SK-N-SH treated with all-trans-retinoic acid at 6 μM for 48 hours (cell line): ENCODE results near the gene ALPL.
A peak's percentile ranks its signal among the peaks of the same experiment; 100 is the strongest.

ENCODE experiments used
- ATAC-seq: fragments of 200-7000 bp; cut with Tn5 transposase; 3 replicates; pipeline ENCODE4 v1.9.1; 2020; ENCODE audit warnings: mild to moderate bottlenecking, moderate library complexity
- ARNTL ChIP-seq: fragments of 450-650 bp; formaldehyde crosslinking; IDR thresholded peaks from 2 replicates; pipeline ENCODE4 v1.5.0; 2020; ENCODE audit warnings: low read depth, mild to moderate bottlenecking, moderate library complexity, borderline replicate concordance
- BACH2 ChIP-seq: fragments of 250-450 bp; sonication (Bioruptor Pico); IDR thresholded peaks from 2 replicates; pipeline ENCODE4 v1.9.0; 2021; ENCODE audit warnings: mild to moderate bottlenecking, borderline replicate concordance
- CSDC2 ChIP-seq: fragments of 250-450 bp; sonication (Bioruptor Pico); IDR thresholded peaks from 2 replicates; pipeline ENCODE4 v1.5.0; 2020; ENCODE audit warnings: mild to moderate bottlenecking, moderate library complexity
- CSRNP3 ChIP-seq: fragments of 250-450 bp; sonication (Bioruptor Pico); IDR thresholded peaks from 2 replicates; pipeline ENCODE4 v1.5.1; 2021; ENCODE audit warnings: mild to moderate bottlenecking, moderate library complexity
- ESRRG ChIP-seq: fragments of 250-450 bp; sonication (Bioruptor Pico); IDR thresholded peaks from 2 replicates; pipeline ENCODE4 v1.6.1; 2021; ENCODE audit warnings: mild to moderate bottlenecking
- GLIS3 ChIP-seq: fragments of 250-450 bp; sonication (Bioruptor Pico); IDR thresholded peaks from 2 replicates; pipeline ENCODE4 v1.5.0; 2020; ENCODE audit warnings: mild to moderate bottlenecking, moderate library complexity
- ISL1 ChIP-seq: fragments of 250-450 bp; sonication (Bioruptor Pico); IDR thresholded peaks from 2 replicates; pipeline ENCODE4 v2.1.2; 2022; ENCODE audit warnings: mild to moderate bottlenecking, moderate library complexity
- OSR1 ChIP-seq: fragments of 250-450 bp; sonication (Bioruptor Pico); IDR thresholded peaks from 2 replicates; pipeline ENCODE4 v1.8.0; 2022; ENCODE audit warnings: moderate library complexity, mild to moderate bottlenecking, inconsistent platforms
- PATZ1 ChIP-seq: fragments of 250-450 bp; sonication (Bioruptor Pico); IDR thresholded peaks from 2 replicates; pipeline ENCODE4 v1.8.0; 2020; ENCODE audit warnings: mild to moderate bottlenecking, moderate library complexity, borderline replicate concordance
- PPARA ChIP-seq: fragments of 250-450 bp; sonication (Bioruptor Pico); IDR thresholded peaks from 2 replicates; pipeline ENCODE4 v1.5.0; 2020; ENCODE audit warnings: mild to moderate bottlenecking, borderline replicate concordance
- RARB ChIP-seq: fragments of 250-450 bp; sonication (Bioruptor Pico); IDR thresholded peaks from 2 replicates; pipeline ENCODE4 v1.8.0; 2021; ENCODE audit warnings: mild to moderate bottlenecking, moderate library complexity
- SNAI2 ChIP-seq: fragments of 250-450 bp; sonication (Bioruptor Pico); IDR thresholded peaks from 2 replicates; pipeline ENCODE4 v1.5.0; 2020; ENCODE audit warnings: mild to moderate bottlenecking, moderate library complexity
- TCF4 ChIP-seq: fragments of 250-450 bp; sonication (Bioruptor Pico); IDR thresholded peaks from 2 replicates; pipeline ENCODE4 v1.8.0; 2021; ENCODE audit warnings: mild to moderate bottlenecking, moderate library complexity, borderline replicate concordance
- TOX ChIP-seq: fragments of 250-450 bp; sonication (Bioruptor Pico); IDR thresholded peaks from 2 replicates; pipeline ENCODE4 v1.8.0; 2021; ENCODE audit warnings: mild to moderate bottlenecking, moderate library complexity, borderline replicate concordance
- ZC3H10 ChIP-seq: fragments of 250-450 bp; sonication (Bioruptor Pico); IDR thresholded peaks from 2 replicates; pipeline ENCODE4 v1.5.1; 2021; ENCODE audit warnings: mild to moderate bottlenecking, moderate library complexity
- ZFP3 ChIP-seq: fragments of 250-450 bp; sonication (Bioruptor Pico); IDR thresholded peaks from 2 replicates; pipeline ENCODE4 v1.5.0; 2020; ENCODE audit warnings: mild to moderate bottlenecking, moderate library complexity
- ZFP30 ChIP-seq: fragments of 450-650 bp; formaldehyde crosslinking; IDR thresholded peaks from 2 replicates; pipeline ENCODE4 v1.5.0; 2022; ENCODE audit warnings: mild to moderate bottlenecking, moderate library complexity
- ZNF565 ChIP-seq: fragments of 450-650 bp; formaldehyde crosslinking; conservative IDR thresholded peaks from 2 replicates; pipeline ENCODE4 v1.5.0; 2020; ENCODE audit warnings: low read depth, mild to moderate bottlenecking, moderate library complexity
- ZNF70 ChIP-seq: fragments of 450-650 bp; formaldehyde crosslinking; IDR thresholded peaks from 2 replicates; pipeline ENCODE4 v1.5.0; 2020; ENCODE audit warnings: mild to moderate bottlenecking, moderate library complexity
- ZNF8 ChIP-seq: fragments of 450-650 bp; formaldehyde crosslinking; IDR thresholded peaks from 2 replicates; pipeline ENCODE4 v1.5.0; 2020; ENCODE audit warnings: mild to moderate bottlenecking, moderate library complexity
- TF ChIP-seq, protein P1 (sequence below): fragments of 250-450 bp; sonication (Bioruptor Pico); IDR thresholded peaks from 2 replicates; pipeline ENCODE4 v1.8.0; 2021; ENCODE audit warnings: low read depth, mild to moderate bottlenecking, moderate library complexity, borderline replicate concordance

ALPL gene

DNA sequence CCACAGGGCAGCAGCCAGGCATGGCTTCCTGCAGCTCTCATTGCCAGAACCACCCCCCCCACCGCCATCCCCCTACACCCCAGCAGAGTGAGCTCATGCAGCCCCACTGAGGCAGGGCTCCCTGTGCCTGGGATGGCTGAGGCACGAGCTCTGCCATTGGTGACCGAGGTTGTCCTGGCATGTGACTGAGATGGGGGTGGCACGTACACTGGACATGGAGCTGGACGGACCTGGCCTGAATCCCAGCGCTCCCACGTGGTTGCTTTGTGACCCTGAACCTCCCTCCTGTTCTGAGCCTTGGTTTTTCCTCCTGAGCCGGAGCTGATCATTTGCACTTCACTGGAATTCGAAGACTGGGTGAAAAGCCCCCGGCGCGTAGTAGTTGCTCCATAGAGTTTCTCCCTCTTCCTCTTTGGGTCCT, 28.3 kb downstream of the ALPL start:
- no peak for ATAC-seq

DNA sequence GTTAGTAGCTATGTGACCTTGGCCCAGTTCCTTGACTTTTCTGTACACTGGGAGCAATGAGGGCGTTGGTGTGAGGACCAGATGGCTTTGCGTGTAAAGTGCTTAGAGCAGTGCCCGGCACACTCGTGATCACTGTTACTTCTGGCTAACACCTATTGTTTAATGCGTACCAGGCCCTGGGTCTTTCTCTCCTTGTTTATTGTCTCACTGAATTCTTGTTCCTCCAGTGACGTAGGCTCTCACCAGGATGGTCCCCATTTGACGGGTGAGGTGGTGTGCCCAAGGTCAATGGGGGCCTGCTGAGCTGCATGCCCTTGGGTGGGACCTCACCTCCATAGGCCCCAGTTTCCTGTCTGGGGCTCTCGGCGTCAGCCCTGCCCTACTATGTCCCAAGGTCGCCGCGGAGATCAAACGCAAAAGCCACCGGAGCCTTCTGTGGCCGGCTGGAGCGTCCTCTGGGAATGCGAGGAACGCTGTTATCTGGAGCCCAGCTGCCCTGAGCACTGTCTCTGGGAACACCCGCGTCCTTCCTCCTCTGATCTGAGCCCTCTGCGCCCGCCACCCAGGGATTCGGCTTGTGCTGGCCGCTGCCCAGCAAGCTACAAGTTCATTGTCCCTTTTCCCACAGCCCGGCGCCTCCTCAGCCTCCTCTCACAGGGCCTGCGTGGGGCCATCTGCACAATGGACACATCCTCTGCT, 28.9 kb downstream of the ALPL start:
- no peak for ATAC-seq
- TF ChIP-seq ZFP30 (CRISPR knock-in tag) (no peak), ARNTL (CRISPR knock-in tag) (no peak), ZFP3 (CRISPR knock-in tag) (no peak), PPARA (CRISPR knock-in tag) (no peak), OSR1 (CRISPR knock-in tag) (no peak), GLIS3 (CRISPR knock-in tag) (no peak), PATZ1 (CRISPR knock-in tag) (no peak), ZNF8 (CRISPR knock-in tag) (no peak), TOX (CRISPR knock-in tag) (no peak), ZC3H10 (CRISPR knock-in tag) (no peak), SNAI2 (CRISPR knock-in tag) (no peak), TCF4 (CRISPR knock-in tag) (no peak), ZNF565 (CRISPR knock-in tag) (no peak), ZNF70 (no peak), BACH2 (no peak), ESRRG (CRISPR knock-in tag) (no peak)
- TF ChIP-seq, protein P1, sequence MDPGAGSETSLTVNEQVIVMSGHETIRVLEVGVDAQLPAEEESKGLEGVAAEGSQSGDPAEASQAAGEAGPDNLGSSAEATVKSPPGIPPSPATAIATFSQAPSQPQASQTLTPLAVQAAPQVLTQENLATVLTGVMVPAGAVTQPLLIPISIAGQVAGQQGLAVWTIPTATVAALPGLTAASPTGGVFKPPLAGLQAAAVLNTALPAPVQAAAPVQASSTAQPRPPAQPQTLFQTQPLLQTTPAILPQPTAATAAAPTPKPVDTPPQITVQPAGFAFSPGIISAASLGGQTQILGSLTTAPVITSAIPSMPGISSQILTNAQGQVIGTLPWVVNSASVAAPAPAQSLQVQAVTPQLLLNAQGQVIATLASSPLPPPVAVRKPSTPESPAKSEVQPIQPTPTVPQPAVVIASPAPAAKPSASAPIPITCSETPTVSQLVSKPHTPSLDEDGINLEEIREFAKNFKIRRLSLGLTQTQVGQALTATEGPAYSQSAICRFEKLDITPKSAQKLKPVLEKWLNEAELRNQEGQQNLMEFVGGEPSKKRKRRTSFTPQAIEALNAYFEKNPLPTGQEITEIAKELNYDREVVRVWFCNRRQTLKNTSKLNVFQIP (CRISPR knock-in tag): no peak

More for the DNA sequence above, 28.3 kb downstream of the ALPL start:
- no peak for TF ChIP-seq RARB (CRISPR knock-in tag)
- no peak for TF ChIP-seq PPARA (CRISPR knock-in tag)
- no peak for TF ChIP-seq ARNTL (CRISPR knock-in tag)
- TF ChIP-seq ZNF70: no peak
- no peak for TF ChIP-seq ZNF565 (CRISPR knock-in tag)
- TF ChIP-seq OSR1 (CRISPR knock-in tag): no peak
- no peak for TF ChIP-seq ZC3H10 (CRISPR knock-in tag)
- TF ChIP-seq, all 23 proteins: peak for 0

- ATAC-seq: peak; percentile 79
- TF ChIP-seq ZNF565 (CRISPR knock-in tag) (no peak), GLIS3 (CRISPR knock-in tag) (no peak), BACH2 (no peak), ISL1 (CRISPR knock-in tag) (no peak), PATZ1 (CRISPR knock-in tag) (no peak)
Measured at GRCh38 chr1:21539933-21540332, 30.7 kb downstream of the ALPL start.

DNA sequence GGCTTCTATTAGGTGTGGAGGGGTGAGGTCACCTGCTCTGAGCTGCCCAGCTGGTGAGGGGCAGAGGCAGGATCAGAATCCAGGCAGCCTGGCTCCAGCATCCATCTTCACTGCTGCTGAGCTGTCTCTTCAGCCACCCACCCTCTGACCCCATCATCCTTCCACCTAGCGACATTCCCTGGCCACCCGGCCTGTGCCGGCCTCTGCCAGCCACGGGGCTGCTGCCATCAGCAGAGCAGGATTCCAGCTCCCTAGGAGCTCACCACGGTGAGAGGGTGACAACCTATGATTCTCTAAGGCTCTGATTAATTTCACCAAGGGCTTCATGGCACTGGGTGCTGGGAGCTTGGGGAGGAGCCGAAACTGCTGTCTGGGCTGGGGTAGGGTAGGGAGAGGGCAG, 32.1 kb downstream of the ALPL start:
- no peak; the same call in 2 of the 3 replicates for ATAC-seq
- TF ChIP-seq ZNF70 (no peak), ARNTL (CRISPR knock-in tag) (no peak), GLIS3 (CRISPR knock-in tag) (no peak), BACH2 (no peak), OSR1 (CRISPR knock-in tag) (no peak), RARB (CRISPR knock-in tag) (no peak), TCF4 (CRISPR knock-in tag) (no peak), SNAI2 (CRISPR knock-in tag) (no peak), ESRRG (CRISPR knock-in tag) (no peak), TOX (CRISPR knock-in tag) (no peak), ZFP3 (CRISPR knock-in tag) (no peak), ZC3H10 (CRISPR knock-in tag) (no peak), PATZ1 (CRISPR knock-in tag) (no peak), PPARA (CRISPR knock-in tag) (no peak), CSDC2 (CRISPR knock-in tag) (no peak), CSRNP3 (CRISPR knock-in tag) (no peak), ZFP30 (CRISPR knock-in tag) (no peak), ZNF565 (CRISPR knock-in tag) (no peak)
- TF ChIP-seq, protein P1 (CRISPR knock-in tag): no peak
